Esophagus (tissue), 2 donors: ENCODE data around the gene KCNMB4. TPM values are rescaled to one million over a fixed set of nuclear protein-coding genes. Genes with fewer than 3 reads are reported as not detected.

Experiments used
- H3K27ac ChIP-seq, 2 donors: one replicate each; pipeline ENCODE4 v1.5.1; 2013; ENCODE audit warnings: low read depth in 2 of 2, mild to moderate bottlenecking in 2 of 2, inconsistent platforms in 1 of 2, low read length in 1 of 2, moderate library complexity in 1 of 2
- H3K27me3 ChIP-seq, 2 donors: one replicate each; pipeline ENCODE4 v1.6.1; 2013; ENCODE audit warnings: low read length in 2 of 2, control low read depth in 1 of 2, mild to moderate bottlenecking in 1 of 2; ENCODE audit not compliant: insufficient read depth in 2 of 2, control insufficient read depth in 1 of 2
- H3K36me3 ChIP-seq, 2 donors: one replicate each; pipeline ENCODE4 v1.6.1; 2013; ENCODE audit warnings: low read length in 1 of 2; ENCODE audit not compliant: control insufficient read depth in 2 of 2, insufficient read depth in 2 of 2
- H3K4me1 ChIP-seq, 2 donors: one replicate each; pipeline ENCODE4 v1.6.1; 2013; ENCODE audit warnings: low read length in 1 of 2; ENCODE audit not compliant: control insufficient read depth in 2 of 2, insufficient read depth in 2 of 2
- H3K4me3 ChIP-seq, 2 donors: one replicate each; pipeline ENCODE4 v1.5.1; 2013; ENCODE audit warnings: low read length in 2 of 2, mild to moderate bottlenecking in 2 of 2, low read depth in 1 of 2, moderate library complexity in 1 of 2
- H3K9me3 ChIP-seq, 2 donors: one replicate each; pipeline ENCODE4 v1.6.1; 2013; ENCODE audit warnings: mild to moderate bottlenecking in 2 of 2, low read depth in 1 of 2, low read length in 1 of 2, moderate library complexity in 1 of 2; ENCODE audit not compliant: control insufficient read depth in 2 of 2, insufficient read depth in 1 of 2
- WGBS, 2 donors: extraction: QIAGEN DNeasy Blood & Tissue Kit; methylation state at CpG; one replicate each; pipeline ENCODE4 v1.1.7; 2013; 5-methylcytosine and 5-hydroxymethylcytosine counted together
- polyA plus RNA-seq, 2 donors: library from polyadenylated mRNA; stranded (reverse); fragments of 200-250 nt; gene quantifications; one replicate each; pipeline ENCODE4 v1.2.3, GENCODE V29; 2013
- donor health status: healthy with polysubstance abuse.
- donor health status: Bipolar disorder and iron deficiency.

The KCNMB4 gene
- polyA plus RNA-seq, 2 donors, result 0.33 to 0.51 TPM

GRCh38 chr12:70469221-70469820 is 103.2 kb downstream of the KCNMB4 start:
- no peak overlapping the region for H3K27ac ChIP-seq
- H3K27me3 ChIP-seq, result no peaks in the 10 kb centered on the region
- H3K36me3 ChIP-seq, result no peaks in the 10 kb centered on the region
- 86 to 88% methylated on average over 12 of the region's 12 CpGs for WGBS, 2 donors
- H3K4me3 ChIP-seq, result no peak overlapping the region
- H3K9me3 ChIP-seq, result no peaks in the 10 kb centered on the region
- no peaks in the 10 kb centered on the region for H3K4me1 ChIP-seq

- WGBS, 2 donors, result 27 to 50% methylated on average over 1 of the region's 1 CpG
- Histone ChIP-seq H3K4me3 (no peak overlapping the region), H3K4me1 (peaks cover 0 to 2% of the 10 kb centered on the region in 2 donors), H3K9me3 (no peaks in the 10 kb centered on the region), H3K27me3 (no peaks in the 10 kb centered on the region), H3K36me3 (no peaks in the 10 kb centered on the region), H3K27ac (no peak overlapping the region)
Measured at GRCh38 chr12:70482764-70483163, 116.7 kb downstream of the KCNMB4 start.

Other genes starting within 250 kb of the KCNMB4 start
- gene CNOT2, start 122.9 kb upstream of the KCNMB4 start, polyA plus RNA-seq, result 10 to 100 TPM; 18.7 to 25.1 TPM